HEK293 (cell line): ENCODE results near the gene TMEM174.
A peak's percentile ranks its signal among the peaks of the same experiment; 100 is the strongest.

ENCODE experiments used
- CTCF ChIA-PET: fragments of 350-600 bp; formaldehyde crosslinking; extraction: SDS; loops from one replicate; lab custom pipeline; 2021; ENCODE audit warnings: antibody characterized with exemption; lab: Yijun Ruan, JAX
- POLR2A ChIA-PET: fragments of 300-600 bp; formaldehyde crosslinking; extraction: SDS; loops from one replicate; lab custom pipeline; 2020; ENCODE audit warnings: antibody characterized with exemption, inconsistent platforms; lab: Yijun Ruan, JAX
- H3K27ac ChIP-seq: fragments of 200-500 bp; sonication (Bioruptor generic); 2 replicates; pipeline ENCODE4 v1.5.1; 2014; ENCODE audit warnings: low read depth, low read length, control low read depth, inconsistent platforms; ENCODE audit errors: extremely low read depth
- H3K36me3 ChIP-seq, 2 experiments: fragments of 200-500 bp in 1 of 2; sonication (Bioruptor generic) in 1 of 2; 1 replicate in 1 of 2; 2 replicates in 1 of 2; pipeline ENCODE4 v1.5.1; 2014 to 2017; ENCODE audit warnings: inconsistent platforms in 2 of 2, low read length in 2 of 2; ENCODE audit not compliant: control insufficient read depth in 2 of 2, insufficient read depth in 1 of 2
- H3K4me1 ChIP-seq: fragments of 200-500 bp; sonication (Bioruptor generic); 2 replicates; pipeline ENCODE4 v1.5.1; 2014; ENCODE audit warnings: mild to moderate bottlenecking, low read length, inconsistent platforms; ENCODE audit not compliant: control insufficient read depth, insufficient read depth
- H3K4me3 ChIP-seq: 2 replicates; pipeline ENCODE4 v1.5.1; 2011; ENCODE audit warnings: low read depth, mild to moderate bottlenecking, control low read depth, low read length, moderate library complexity
- H3K9me3 ChIP-seq: fragments of 200-500 bp; sonication (Bioruptor generic); 2 replicates; pipeline ENCODE4 v1.5.1; 2014; ENCODE audit warnings: low read depth, low read length, inconsistent platforms; ENCODE audit not compliant: control insufficient read depth, insufficient read depth
- ATF2 ChIP-seq: fragments of 450-650 bp; formaldehyde crosslinking; IDR thresholded peaks from 2 replicates; pipeline ENCODE4 v1.5.1; 2016; ENCODE audit warnings: missing biosample characterization, missing genetic modification characterization, low read depth
- FEZF1 ChIP-seq: fragments of 450-650 bp; formaldehyde crosslinking; IDR thresholded peaks from 2 replicates; pipeline ENCODE4 v1.5.1; 2016; ENCODE audit warnings: missing biosample characterization, missing genetic modification characterization
- HOXA7 ChIP-seq: sonication (generic); formaldehyde crosslinking; IDR thresholded peaks from 2 replicates; pipeline ENCODE4 v1.8.1; 2022; ENCODE audit warnings: missing genetic modification reagents, borderline replicate concordance
- KLF10 ChIP-seq: fragments of 450-650 bp; IDR thresholded peaks from 2 replicates; pipeline ENCODE4 v1.5.1; 2018; ENCODE audit warnings: missing biosample characterization, mild to moderate bottlenecking, missing genetic modification characterization
- OVOL3 ChIP-seq: fragments of 450-650 bp; formaldehyde crosslinking; IDR thresholded peaks from 2 replicates; pipeline ENCODE4 v1.5.1; 2016; ENCODE audit warnings: missing biosample characterization, missing genetic modification characterization
- ZBTB20 ChIP-seq: fragments of 450-650 bp; formaldehyde crosslinking; IDR thresholded peaks from 2 replicates; pipeline ENCODE4 v1.5.1; 2016; ENCODE audit warnings: missing biosample characterization, missing genetic modification characterization
- ZBTB48 ChIP-seq: fragments of 450-650 bp; formaldehyde crosslinking; IDR thresholded peaks from 2 replicates; pipeline ENCODE4 v1.5.1; 2016; ENCODE audit warnings: missing biosample characterization, missing genetic modification characterization
- ZBTB6 ChIP-seq: fragments of 450-650 bp; formaldehyde crosslinking; IDR thresholded peaks from 2 replicates; pipeline ENCODE4 v1.5.1; 2017; ENCODE audit warnings: missing biosample characterization, missing genetic modification characterization
- ZBTB7A ChIP-seq: fragments of 450-650 bp; formaldehyde crosslinking; IDR thresholded peaks from 2 replicates; pipeline ENCODE4 v1.5.1; 2016; ENCODE audit warnings: low read depth, missing biosample characterization, missing genetic modification characterization
- ZFP41 ChIP-seq: fragments of 450-650 bp; formaldehyde crosslinking; IDR thresholded peaks from 2 replicates; pipeline ENCODE4 v1.5.1; 2016; ENCODE audit warnings: missing biosample characterization, missing genetic modification characterization, borderline replicate concordance
- ZIC2 ChIP-seq: fragments of 450-650 bp; formaldehyde crosslinking; IDR thresholded peaks from 2 replicates; pipeline ENCODE4 v1.5.1; 2016; ENCODE audit warnings: missing biosample characterization, missing genetic modification characterization
- ZNF10 ChIP-seq: fragments of 450-650 bp; formaldehyde crosslinking; IDR thresholded peaks from 2 replicates; pipeline ENCODE4 v1.5.1; 2017; ENCODE audit warnings: missing biosample characterization, missing genetic modification characterization
- ZNF121 ChIP-seq: fragments of 450-650 bp; formaldehyde crosslinking; IDR thresholded peaks from 2 replicates; pipeline ENCODE4 v1.5.1; 2016; ENCODE audit warnings: missing biosample characterization, missing genetic modification characterization
- ZNF202 ChIP-seq: fragments of 450-650 bp; formaldehyde crosslinking; IDR thresholded peaks from 2 replicates; pipeline ENCODE4 v1.5.1; 2016; ENCODE audit warnings: missing biosample characterization, missing genetic modification characterization, borderline replicate concordance
- ZNF211 ChIP-seq: fragments of 450-650 bp; formaldehyde crosslinking; IDR thresholded peaks from 2 replicates; pipeline ENCODE4 v1.5.1; 2016; ENCODE audit warnings: low read depth, missing biosample characterization, missing genetic modification characterization
- ZNF214 ChIP-seq: fragments of 450-650 bp; formaldehyde crosslinking; IDR thresholded peaks from 2 replicates; pipeline ENCODE4 v1.5.1; 2017; ENCODE audit warnings: missing biosample characterization, mild to moderate bottlenecking, missing genetic modification characterization, borderline replicate concordance
- ZNF354C ChIP-seq: fragments of 450-650 bp; formaldehyde crosslinking; IDR thresholded peaks from 2 replicates; pipeline ENCODE4 v1.5.1; 2016; ENCODE audit warnings: missing biosample characterization, missing genetic modification characterization, low read depth, borderline replicate concordance
- ZNF362 ChIP-seq: fragments of 450-650 bp; formaldehyde crosslinking; IDR thresholded peaks from 2 replicates; pipeline ENCODE4 v1.5.1; 2016; ENCODE audit warnings: missing biosample characterization, missing genetic modification characterization
- ZNF398 ChIP-seq: fragments of 450-650 bp; formaldehyde crosslinking; IDR thresholded peaks from 2 replicates; pipeline ENCODE4 v1.5.1; 2017; ENCODE audit warnings: missing biosample characterization, missing genetic modification characterization
- ZNF544 ChIP-seq: fragments of 450-650 bp; formaldehyde crosslinking; IDR thresholded peaks from 2 replicates; pipeline ENCODE4 v1.5.0; 2017; ENCODE audit warnings: missing biosample characterization, missing genetic modification characterization
- ZNF549 ChIP-seq: fragments of 450-650 bp; IDR thresholded peaks from 2 replicates; pipeline ENCODE4 v1.5.1; 2018; ENCODE audit warnings: missing biosample characterization, missing genetic modification characterization, mild to moderate bottlenecking, inconsistent platforms, moderate library complexity
- ZNF701 ChIP-seq: fragments of 450-650 bp; formaldehyde crosslinking; IDR thresholded peaks from 2 replicates; pipeline ENCODE4 v1.5.1; 2016; ENCODE audit warnings: missing biosample characterization, missing genetic modification characterization
- ZNF785 ChIP-seq: fragments of 450-650 bp; formaldehyde crosslinking; IDR thresholded peaks from 2 replicates; pipeline ENCODE4 v1.5.1; 2016; ENCODE audit warnings: missing biosample characterization, missing genetic modification characterization
- ZSCAN16 ChIP-seq: fragments of 450-650 bp; formaldehyde crosslinking; IDR thresholded peaks from 2 replicates; pipeline ENCODE4 v1.5.1; 2016; ENCODE audit warnings: missing biosample characterization, missing genetic modification characterization

The TMEM174 gene

GRCh38 chr5:73140801-73141200, 32.2 kb upstream of the TMEM174 start (continued):
- TF ChIP-seq ZBTB6 (tag by site-specific recombination) (peak; percentile 66; the same call in 1 of the 2 replicates), FEZF1 (tag by site-specific recombination) (no peak), ZNF121 (tag by site-specific recombination) (no peak), ZNF362 (tag by site-specific recombination) (no peak), ZBTB48 (tag by site-specific recombination) (no peak), ZNF701 (tag by site-specific recombination) (no peak), ZSCAN16 (no peak), ZNF785 (no peak), ZNF214 (no peak), ATF2 (tag by site-specific recombination) (peak; percentile 48), ZNF354C (tag by site-specific recombination) (no peak), ZNF211 (tag by site-specific recombination) (no peak), ZBTB20 (no peak), ZNF549 (tag by site-specific recombination) (no peak)

GRCh38 chr5:73142035-73142434, 31.0 kb upstream of the TMEM174 start:
- POLR2A ChIA-PET = no interaction called here
- CTCF ChIA-PET = no interaction called here
- TF ChIP-seq ZNF544 = no peak
- TF ChIP-seq, all 188 proteins: peak for 0
- Histone ChIP-seq H3K4me3 (no peak overlapping the region), H3K4me1 (no peaks in the 10 kb centered on the region), H3K27ac (no peak overlapping the region), H3K36me3 (no peaks in the 10 kb centered on the region), H3K9me3 (no peaks in the 10 kb centered on the region)

- no peaks in the 10 kb centered on the region for H3K36me3 ChIP-seq
- TF ChIP-seq ZBTB7A (tag by site-specific recombination) (no peak), ZIC2 (tag by site-specific recombination) (no peak), KLF10 (tag by site-specific recombination) (no peak), ZNF398 (tag by site-specific recombination) (no peak), OVOL3 (no peak), ZNF362 (tag by site-specific recombination) (no peak), ZNF202 (tag by site-specific recombination) (no peak), HOXA7 (CRISPR knock-in tag) (no peak), ZFP41 (tag by site-specific recombination) (no peak), ZNF10 (tag by site-specific recombination) (no peak)
- H3K4me3 ChIP-seq = no peak overlapping the region
- no peaks in the 10 kb centered on the region for H3K9me3 ChIP-seq
- CTCF ChIA-PET = interaction anchor here (0.6 kb wide), 1 partner anchor 58 kb away, joined by 3 read pairs; no protein-coding TSS in a partner anchor
- H3K27ac ChIP-seq = no peak overlapping the region
- POLR2A ChIA-PET = no interaction called here
- no peaks in the 10 kb centered on the region for H3K4me1 ChIP-seq
These were observed 29.3 kb upstream of the TMEM174 start for GRCh38 chr5:73143716-73144115.
